NCI-H2171 treated with DMSO at 0.1 percent for 48 hours (cell line): ENCODE measurements around the gene GNAI3.

Source experiments
- DNase-seq: peaks from one replicate; lab custom pipeline; 2025; lab: John Stamatoyannopoulos, UW

GNAI3 gene

GRCh38 chr1:109527098-109527811 lies 21.2 kb upstream of the GNAI3 start:
- DNase-seq: no peak

GRCh38 chr1:109527846-109528695 lies 20.3 kb upstream of the GNAI3 start:
- DNase-seq: peak; percentile 75

GRCh38 chr1:109528712-109529111 lies 19.7 kb upstream of the GNAI3 start:
- DNase-seq: no peak

- peak; percentile 98 for DNase-seq
Observed at GRCh38 chr1:109529881-109530456, 18.4 kb upstream of the GNAI3 start.

- peak; percentile 98 for DNase-seq
Observed at GRCh38 chr1:109530457-109531087, 17.8 kb upstream of the GNAI3 start.

GRCh38 chr1:109531380-109531779 lies 17.0 kb upstream of the GNAI3 start:
- no peak for DNase-seq

GRCh38 chr1:109531826-109532364 lies 16.5 kb upstream of the GNAI3 start:
- no peak for DNase-seq

GRCh38 chr1:109532365-109533136 lies 15.9 kb upstream of the GNAI3 start:
- DNase-seq: peak; percentile 78

GRCh38 chr1:109534307-109534858 lies 14.0 kb upstream of the GNAI3 start:
- DNase-seq: no peak

GRCh38 chr1:109535481-109535880 lies 12.9 kb upstream of the GNAI3 start:
- no peak for DNase-seq

- peak; percentile 36 for DNase-seq
Observed at GRCh38 chr1:109535971-109536491, 12.4 kb upstream of the GNAI3 start.

- DNase-seq: no peak
Observed at GRCh38 chr1:109537450-109538178, 10.8 kb upstream of the GNAI3 start.

GRCh38 chr1:109538827-109539555 lies 9.4 kb upstream of the GNAI3 start:
- no peak for DNase-seq

- DNase-seq: no peak
Observed at GRCh38 chr1:109539676-109540075, 8.7 kb upstream of the GNAI3 start, which contains the start of gene GPR61. TSS of gene GPR61 (plus strand) at chr1:109539872. CDS start at chr1:109543023, 3,151 bp downstream.

- no peak for DNase-seq
Observed at GRCh38 chr1:109541102-109541501, 7.3 kb upstream of the GNAI3 start.

- DNase-seq: no peak
Observed at GRCh38 chr1:109542657-109543056, 5.8 kb upstream of the GNAI3 start.

- no peak for DNase-seq
Observed at GRCh38 chr1:109543283-109543987, 5.0 kb upstream of the GNAI3 start.

- DNase-seq: no peak
Observed at GRCh38 chr1:109543988-109544735, 4.3 kb upstream of the GNAI3 start.
